ENCODE measurements around the gene WDR27. TPM values are rescaled to one million over a fixed set of nuclear protein-coding genes. Genes with fewer than 3 reads are reported as not detected.

WDR27 gene
- 17.9 and 25.1 TPM in 2 replicates for total RNA-seq (2014; rRNA removed)
- polyA plus RNA-seq (2012) = 7.9 TPM

DNA sequence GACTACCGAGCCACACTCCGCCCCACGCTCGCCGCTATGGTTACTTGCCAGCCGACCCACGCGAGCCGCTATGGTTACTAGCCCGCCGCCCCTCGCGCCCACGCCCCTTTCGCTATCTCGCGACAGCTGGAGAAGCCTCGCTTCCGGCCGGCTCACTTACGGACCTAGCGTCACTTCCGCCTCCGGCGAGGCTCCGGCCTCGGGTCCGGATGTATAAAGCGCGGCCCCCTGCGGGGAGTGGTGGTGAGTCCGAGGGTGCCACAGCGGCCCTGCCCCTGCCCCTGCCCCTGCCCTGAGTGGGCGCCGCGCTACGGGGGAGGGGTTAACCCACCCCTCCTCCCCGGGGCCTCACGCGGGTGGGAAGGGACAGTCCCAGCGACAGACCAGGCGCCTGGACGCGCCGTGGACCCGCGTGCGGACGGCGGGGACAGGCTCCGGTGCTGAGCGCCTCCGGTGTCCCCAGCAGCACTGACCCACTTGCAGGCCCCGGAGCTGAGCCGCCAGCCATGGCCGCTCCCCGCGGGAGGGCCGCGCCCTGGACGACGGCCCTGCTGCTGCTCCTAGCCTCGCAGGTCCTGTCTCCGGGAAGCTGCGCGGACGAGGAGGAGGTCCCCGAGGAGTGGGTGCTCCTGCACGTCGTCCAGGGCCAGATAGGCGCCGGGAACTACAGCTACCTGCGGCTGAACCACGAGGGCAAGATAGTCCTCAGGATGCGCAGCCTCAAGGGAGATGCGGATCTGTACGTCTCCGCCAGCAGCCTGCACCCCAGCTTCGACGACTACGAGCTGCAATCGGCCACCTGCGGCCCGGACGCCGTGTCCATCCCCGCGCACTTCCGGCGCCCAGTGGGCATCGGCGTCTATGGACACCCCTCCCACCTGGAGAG, at the start of gene WDR27, which contains the start of gene C6orf120:
WDR27 (minus strand) TSS at position 76 of the 886 bp plus-strand sequence. CDS start 13,024 bp downstream, outside the sequence.
C6orf120 (plus strand) TSS at position 173 of the 886 bp plus-strand sequence; CDS start at position 507, 334 bp downstream.
- peak; percentile 95 for DNase-seq (ENCODE audit: low read depth)

DNA sequence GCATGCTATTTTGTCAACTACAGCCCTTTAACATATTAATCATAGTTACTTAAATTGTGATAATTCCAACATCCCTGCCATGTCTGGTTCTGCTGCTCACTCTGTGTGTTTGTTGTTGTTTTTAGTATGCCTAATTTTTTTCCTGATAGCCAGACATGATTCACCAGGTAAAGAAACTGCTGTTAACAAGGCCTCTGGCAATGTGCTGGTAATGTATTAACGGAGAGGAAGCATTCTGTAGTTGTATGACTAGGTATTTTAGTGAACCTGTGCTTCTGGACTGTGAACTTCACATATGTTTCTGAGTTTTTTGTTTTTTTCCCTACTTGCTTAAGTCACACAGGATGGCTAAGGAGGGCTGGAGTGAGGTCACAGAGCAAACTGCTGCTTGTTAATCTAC, 44.7 kb upstream of the WDR27 start:
- no peak for DNase-seq (ENCODE audit: low read depth)

DNA sequence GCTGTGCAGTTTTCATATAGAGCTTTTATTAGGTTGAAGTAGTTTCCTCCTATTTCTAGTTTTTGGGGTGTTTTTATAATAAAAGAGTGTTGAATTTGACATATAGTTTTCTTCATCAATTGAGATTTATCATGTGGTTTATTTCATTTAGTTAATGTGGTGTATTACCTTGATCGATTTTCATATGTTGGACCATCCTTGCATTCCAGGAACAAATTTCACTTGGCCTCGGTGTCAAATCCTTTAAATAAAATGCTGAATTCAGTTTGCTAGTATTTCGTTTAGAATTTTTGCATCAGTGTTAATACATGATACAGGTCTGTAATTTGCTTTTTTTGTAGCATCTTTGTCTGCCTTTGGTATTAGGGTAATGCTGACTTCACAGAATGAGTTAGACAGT, 43.6 kb upstream of the WDR27 start:
- no peak for DNase-seq (ENCODE audit: low read depth)

DNA sequence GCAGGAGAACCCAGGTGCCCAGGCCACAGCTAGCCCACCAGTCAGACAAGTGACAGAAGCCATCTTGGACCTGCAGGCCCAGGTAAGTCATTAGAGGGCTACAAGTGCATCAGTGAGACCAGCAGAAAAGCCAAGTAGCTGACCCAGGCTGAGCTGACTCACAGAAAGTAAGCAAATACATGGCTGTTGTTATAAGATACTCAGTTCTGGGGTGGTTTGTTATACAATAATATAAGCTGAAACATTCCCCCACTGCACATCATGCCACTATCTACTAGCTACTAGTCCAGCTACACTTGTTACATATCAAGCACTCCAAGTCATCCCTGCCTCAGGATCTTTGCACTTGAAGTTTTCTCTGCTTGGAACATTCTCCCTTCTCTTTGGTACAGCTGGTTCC, 39.5 kb upstream of the WDR27 start:
- no peak for DNase-seq (ENCODE audit: low read depth)

DNA sequence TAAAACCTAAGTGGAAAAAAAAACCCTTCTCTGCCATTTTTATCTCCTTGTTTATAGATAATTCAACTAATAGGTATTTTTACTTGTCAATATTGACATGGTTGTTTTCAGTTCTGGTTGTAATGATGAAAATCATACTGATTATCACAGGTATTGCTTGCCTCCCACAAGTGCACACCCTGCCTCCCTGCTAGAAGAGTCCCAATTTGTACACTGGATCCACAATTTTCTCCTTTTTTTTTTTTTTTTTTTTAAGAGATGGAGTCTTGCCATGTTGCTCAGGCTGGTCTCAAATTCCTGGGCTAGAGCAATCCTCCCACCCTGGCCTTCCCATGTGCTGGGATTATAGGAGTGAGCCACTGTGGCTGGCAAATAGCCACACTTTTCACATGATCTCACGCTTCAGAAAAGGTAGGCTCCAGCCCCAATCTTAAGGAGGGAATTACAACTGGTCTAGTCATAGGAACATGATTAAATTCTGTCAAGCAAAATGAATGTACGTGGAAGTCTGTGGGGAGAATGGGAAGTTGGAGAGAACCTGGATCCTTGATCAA, 37.2 kb upstream of the WDR27 start:
- DNase-seq (ENCODE audit: low read depth) = no peak

DNA sequence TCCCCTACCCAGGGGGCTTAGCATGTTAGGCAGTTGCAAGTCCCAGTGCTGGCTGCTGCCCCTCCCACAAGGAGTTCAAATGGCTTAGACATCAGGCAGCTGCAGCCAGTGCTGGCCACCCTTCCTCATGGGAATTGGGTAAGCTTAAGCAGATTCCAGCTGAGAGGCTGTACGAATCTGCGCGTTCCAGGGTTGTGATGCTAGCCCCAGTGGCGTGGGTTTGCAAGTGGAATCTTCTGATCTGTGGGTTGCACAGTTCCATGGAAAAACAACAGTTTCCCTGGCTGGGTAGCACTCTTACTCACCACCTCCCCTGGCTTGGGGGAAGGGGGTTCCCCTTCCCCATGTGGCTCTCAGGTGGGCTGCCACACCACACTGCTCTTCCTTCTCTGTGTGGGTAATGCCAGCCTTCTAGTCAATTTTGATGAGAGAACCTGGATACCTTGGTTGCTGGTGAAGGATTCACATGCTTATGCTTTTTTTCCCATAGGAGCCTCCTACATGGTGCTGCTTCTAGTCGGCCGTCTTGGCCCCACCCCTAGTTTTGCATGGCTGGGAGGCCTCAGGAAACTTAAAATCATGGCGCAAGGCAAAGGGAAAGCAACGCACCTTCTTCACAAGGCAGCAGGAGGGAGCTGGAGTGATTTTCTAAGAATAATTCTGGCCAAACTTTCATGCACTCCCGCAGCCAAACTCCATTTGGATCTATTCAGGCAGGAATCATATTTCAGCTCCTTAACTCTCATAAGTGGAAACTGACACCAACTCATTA, 36.6 kb upstream of the WDR27 start:
- DNase-seq (ENCODE audit: low read depth) = peak; percentile 51

DNA sequence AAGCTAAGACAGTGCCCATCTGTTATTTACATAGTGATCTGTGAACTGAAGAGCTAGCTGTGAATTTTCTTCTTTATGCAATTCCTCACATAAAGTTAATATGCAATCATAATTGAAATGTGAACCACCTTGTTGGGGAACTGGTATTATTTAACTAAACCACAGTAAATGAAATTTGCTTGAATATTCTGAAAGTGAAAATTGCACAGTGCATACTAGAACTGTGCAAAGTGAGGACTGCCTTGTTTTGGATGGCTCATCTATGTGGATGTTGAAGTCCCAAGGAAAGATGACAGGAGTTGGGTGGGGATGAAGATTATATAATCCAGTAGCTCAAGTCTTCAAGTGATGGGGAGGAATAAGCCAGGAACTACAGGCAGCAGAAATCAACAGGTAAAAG, 28.1 kb upstream of the WDR27 start:
- no peak for DNase-seq (ENCODE audit: low read depth)

DNA sequence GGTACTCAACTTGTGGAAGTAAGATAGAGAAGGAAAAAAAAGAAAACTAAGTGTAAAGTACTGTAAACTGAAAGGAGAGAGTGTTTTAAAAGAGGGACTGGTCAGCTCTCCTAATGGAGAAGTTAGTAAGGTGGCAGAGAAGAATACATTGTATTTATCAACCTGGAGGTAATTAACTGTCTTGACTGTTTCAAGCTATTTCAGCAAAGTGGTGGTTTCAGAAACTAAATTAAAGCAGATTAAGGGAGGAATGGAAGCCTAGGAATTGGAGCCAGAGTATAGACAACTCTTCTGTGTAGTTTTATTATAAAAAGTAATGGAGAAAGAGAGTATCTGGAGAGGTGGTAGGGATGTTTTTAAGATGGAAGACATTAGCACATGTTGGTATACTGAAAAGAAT, 25.1 kb upstream of the WDR27 start:
- no peak for DNase-seq (ENCODE audit: low read depth)

DNA sequence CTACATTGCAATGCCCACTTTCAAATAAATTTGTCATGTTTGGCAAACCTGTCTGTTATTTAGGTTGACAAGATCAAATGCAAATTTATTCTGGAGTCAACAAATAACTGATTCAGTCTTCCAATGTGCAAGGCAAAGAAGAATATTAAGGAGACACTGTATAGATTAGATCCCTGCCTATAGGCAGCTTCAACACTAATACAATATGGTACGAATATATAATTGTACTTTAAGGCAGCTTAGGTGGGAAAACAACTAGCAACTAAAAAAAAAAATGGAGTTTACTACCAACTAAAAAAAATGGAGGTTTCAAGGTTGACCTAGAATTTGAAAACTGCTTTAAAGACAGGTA, 24.2 kb upstream of the WDR27 start:
- no peak for DNase-seq (ENCODE audit: low read depth)

DNA sequence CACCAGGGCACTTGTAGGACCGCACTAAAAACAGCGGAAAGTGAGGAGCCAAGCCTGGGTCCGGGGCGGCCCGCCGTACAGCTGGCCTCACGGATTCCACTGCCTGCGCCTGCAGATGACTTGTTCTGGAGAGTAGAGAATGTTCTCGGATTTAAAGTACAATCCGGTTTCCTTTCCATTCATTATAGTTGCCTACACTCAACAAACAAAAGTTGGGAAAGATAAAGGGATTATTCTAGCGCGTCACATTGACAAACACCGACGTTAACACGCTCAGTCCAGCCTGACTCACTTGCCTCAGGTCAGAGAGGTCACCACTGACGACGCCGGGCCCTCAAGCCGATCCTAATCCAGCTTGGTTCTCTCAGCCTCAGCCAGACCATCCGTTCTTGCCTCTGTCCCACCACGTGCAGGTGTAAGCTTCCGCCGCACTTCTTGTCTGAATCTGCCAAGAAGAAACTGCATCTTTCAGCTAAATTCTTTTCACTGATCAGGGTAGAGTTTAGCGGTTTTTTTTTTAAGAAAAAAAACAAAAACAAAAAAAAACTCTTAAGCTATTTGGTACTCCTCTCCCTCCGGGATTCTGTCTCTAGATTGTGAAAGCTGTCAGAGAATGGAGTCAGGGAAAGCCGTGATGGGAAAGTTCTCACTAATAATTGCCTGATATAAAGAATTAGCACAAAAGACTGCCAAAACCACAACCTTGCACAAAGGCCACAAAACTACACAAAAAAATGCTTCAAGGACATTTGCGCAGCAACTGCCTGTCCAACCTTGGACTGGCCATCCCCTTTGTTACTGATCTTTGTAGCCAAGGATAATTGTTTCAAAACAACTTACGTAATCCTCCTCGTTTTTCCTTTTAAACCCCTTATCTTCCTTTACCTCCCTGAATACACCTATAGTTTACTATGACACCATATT, 23.6 kb upstream of the WDR27 start:
- peak; percentile 68 for DNase-seq (ENCODE audit: low read depth)

DNA sequence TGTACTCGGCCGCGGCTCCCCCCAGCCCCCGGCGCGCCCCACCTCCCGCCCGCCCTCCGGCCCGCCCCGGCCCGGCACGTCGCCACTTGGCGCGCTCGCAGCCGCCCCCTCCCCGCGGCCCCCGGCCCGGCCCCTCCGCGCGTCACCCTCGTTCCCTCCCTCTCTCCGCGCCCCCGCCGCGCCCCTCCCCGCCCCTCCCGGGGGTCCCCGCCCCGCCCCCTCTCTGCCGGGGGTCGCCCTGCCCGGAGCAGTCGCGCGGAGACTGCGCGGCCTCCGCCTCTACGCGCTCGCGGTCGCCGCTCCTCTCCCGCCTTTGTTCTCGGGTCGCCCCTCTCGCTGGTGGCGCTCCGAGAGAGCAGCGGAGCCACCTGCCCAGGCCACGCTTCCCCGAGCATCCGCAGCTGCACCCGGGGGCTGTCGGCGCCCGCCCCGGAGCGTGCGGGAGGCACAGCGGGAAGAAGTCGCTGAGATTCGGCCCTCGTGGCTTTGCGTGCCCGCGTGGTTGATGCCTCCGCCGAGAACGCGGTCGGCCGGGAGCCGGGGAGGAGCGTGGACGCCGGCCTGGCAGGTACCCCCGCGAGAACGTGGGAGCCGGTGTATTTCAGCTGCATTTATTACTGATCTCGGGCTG, 22.8 kb upstream of the WDR27 start, which contains the start of gene PHF10:
PHF10 (minus strand) TSS at position 7 of the 631 bp plus-strand sequence. CDS start 569 bp downstream, outside the sequence.
- DNase-seq (ENCODE audit: low read depth) = peak; percentile 15

DNA sequence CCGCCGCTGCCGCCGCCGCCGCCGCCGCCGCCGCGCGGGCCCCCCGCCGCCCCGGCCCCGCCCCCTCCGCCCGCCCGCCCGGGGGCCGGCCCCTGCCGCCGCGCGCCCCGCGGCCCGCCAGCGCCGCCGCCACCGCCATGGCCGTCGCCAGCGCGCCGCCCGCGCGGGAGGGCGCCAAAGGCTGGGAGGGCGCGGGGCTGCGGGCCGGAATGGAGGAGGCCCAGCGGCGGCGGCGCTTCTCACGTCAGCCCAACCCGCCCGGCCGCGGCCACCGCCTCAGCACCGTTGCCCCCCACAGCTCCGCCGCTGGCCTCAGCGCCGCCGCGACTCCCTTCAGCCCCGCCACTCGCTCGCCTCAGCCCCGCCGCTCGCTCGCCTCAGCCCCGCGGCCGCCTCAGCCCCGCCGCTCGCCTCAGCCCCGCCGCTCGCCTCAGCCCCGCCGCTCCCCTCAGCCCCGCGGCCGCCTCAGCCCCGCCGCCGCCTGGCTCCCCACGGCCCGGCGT, 22.2 kb upstream of the WDR27 start:
- DNase-seq (ENCODE audit: low read depth) = peak; percentile 20

DNA sequence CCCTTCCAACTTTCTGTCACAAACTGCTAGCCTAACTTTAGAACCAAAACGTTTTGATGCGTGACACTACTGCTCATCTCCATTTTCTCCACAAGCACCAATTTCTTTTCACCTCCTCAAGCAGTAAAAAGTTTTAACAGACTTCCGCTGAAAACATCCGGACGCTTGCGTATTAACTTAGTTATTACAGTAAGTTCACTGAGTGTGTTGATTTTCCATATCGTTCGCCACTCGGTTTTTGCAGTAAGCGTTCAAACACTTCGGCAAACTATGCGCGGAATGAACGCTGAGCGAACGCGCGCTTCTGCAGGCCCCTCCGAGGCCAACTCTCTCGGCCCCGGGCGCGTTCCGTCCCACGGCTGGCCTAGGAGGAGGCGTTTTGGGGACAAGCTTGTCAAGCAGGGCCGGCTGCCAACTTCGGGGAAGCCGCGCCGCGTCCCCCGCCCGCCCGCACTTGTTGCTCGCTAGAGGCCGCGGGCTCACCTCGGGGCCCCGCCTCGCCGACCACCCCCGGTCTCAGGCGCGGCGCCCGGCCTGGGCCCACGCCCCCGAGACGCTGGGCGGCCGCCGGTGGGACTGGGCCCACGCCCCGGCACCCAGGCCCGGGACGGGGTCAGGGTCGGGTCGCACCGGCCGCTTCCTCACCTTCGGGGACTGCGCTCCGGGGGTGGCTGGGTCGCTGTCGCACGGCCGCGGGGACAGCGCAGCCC, 21.5 kb upstream of the WDR27 start:
- peak; percentile 49 for DNase-seq (ENCODE audit: low read depth)

DNA sequence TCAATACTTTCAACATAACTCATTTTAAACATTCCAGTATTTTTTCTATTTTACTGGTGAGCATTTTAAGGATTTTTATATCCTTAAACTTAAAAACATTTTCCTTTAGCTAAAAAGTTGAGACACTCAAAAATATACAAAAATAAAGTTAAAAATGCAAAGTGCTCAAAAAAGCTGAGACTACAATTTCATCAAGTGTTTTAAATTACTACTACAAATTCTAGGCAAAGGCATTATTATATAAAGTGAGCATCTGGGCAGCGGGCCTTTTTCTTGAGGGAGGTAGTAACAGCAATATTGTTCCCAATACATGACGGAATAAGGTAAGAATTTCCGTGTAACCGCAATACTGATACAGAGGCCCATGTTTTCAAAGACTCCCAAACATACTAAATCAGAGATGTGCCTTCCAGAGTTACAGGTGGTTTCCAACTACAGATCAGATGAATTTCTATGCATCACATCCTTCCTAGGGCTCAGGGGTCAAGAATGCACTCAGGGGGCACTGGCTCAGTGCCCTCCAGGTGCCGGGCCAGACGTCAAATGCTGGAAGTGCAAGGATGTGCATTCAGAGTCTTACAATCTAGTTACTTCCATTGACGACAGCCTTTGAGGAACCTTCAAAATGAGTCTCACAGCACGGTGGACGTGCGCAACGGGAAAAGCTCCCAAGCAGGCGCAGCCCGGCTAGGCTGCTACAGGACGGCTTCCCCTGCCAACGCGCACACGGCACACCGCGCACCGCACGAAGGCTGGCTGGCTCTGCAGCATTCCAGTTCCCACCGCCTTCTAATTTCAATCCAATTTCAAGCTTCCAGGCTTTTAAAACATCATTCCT, 20.8 kb upstream of the WDR27 start:
- peak; percentile 45 for DNase-seq (ENCODE audit: low read depth)

DNA sequence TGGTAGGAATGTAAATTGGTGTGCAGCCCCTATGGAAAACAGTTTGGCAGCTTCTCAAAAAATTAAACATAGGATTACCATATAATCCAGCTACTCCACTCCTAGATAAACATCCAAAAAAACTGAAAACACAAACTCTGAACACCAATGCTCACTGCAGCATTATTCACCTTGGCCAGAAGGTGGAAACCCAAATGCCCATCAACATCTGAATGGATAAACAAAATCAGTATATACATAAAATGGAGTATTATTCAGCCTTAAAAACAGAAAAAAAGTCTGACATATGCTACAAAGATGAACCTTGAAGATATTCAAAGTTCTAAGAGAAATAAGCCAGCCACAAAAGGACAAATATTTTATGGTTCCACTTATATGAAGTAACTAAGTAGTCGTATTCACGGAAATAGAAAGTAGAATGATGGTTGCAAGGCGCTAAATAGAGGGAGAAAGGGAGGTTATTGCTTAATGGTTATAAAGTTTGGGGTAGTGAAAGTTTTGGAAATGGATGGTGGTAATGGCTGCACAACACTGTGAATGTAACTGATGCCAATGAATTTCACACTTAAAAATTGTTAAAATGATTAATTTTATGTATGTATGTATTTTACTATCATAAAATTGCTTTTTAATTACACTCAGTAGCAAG, 18.5 kb upstream of the WDR27 start:
- DNase-seq (ENCODE audit: low read depth) = no peak

DNA sequence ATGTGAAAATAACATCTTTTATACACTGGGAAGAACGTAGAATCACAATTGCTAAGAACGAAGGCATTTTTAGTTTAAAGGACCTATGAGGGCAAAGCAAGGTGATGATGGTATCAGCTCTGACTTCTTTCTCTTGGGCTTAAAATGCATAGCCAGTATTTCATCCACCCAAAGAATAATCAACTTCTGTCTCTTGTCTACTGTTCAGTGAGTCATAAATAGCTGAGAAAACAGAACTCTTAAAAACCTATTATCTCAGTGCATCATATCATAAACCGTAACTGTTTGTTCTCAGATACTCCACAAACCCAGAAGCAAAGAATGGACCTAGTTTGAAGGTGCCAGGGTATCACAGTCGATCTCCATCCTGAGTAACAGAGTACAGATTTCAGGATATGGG, 17.3 kb upstream of the WDR27 start:
- DNase-seq (ENCODE audit: low read depth) = no peak

DNA sequence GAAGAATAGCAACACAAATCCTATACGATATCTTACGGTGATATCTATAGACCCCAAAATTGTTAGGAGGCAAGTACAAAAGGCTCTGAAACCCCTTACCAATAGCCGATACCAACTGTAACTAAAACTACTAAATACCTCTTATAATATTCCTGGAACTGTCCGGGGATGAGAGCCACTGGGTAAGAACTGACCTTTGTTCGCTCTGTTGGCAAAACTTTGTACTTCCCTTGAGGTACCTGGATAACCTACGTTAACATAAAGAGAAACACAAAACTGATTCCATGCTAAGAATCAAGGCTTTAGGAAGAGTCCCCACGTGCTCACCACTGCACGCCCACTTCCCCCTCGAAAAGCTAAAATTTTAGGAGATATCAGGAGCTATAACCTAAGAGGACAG, 12.8 kb upstream of the WDR27 start:
- no peak for DNase-seq (ENCODE audit: low read depth)

DNA sequence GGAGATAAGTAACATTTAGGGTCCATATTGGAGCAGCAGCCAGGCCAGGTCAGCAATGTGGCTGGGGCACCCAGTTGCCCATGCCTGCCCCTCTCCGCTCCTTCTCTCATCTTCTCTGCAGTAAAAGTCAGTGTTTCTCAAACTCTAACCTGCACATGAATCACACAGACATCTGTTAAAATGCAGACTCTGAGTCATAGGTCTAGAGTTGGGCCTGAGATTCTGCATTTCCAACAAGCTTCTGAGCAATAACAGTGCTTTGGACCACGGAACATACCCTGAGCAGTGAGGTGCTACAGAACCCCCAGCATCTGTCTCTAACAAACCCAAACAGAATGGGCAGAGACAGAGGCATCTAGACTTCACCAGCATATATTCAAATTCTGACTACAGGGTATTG, 12.3 kb upstream of the WDR27 start:
- DNase-seq (ENCODE audit: low read depth) = peak; percentile 37

Measured in LHCN-M2 (cell line).